AG04449 (cell line): ENCODE measurements around the gene CDCA4.
"Not testable (repeated sequence)": the region's sequence is repeated elsewhere in the genome, so short reads cannot be mapped to it uniquely, and the experiment has no call there.

Experiments
- CTCF ChIA-PET: fragments of 350-600 bp; formaldehyde crosslinking; extraction: SDS; loops from one replicate; lab custom pipeline; 2021; ENCODE audit warnings: antibody characterized with exemption; lab: Yijun Ruan, JAX
- POLR2A ChIA-PET: fragments of 400-600, 350-600 bp; formaldehyde crosslinking; extraction: SDS; loops from one replicate; lab custom pipeline; 2020; ENCODE audit warnings: antibody characterized with exemption, inconsistent platforms; lab: Yijun Ruan, JAX
- DNase-seq: peaks from one replicate; pipeline ENCODE4 v3.0.0-alpha.2; 2010; ENCODE audit warnings: low read depth, low spot score
- H3K4me3 ChIP-seq: 2 replicates; pipeline ENCODE4 v1.5.1; 2011; ENCODE audit warnings: low read depth, mild to moderate bottlenecking, control low read depth, low read length
- CTCF ChIP-seq: IDR thresholded peaks from one replicate; pipeline ENCODE4 v1.5.1; 2011; ENCODE audit warnings: mild to moderate bottlenecking, moderate library complexity, low read length, control low read depth, inconsistent platforms; ENCODE audit not compliant: insufficient read depth; ENCODE audit errors: missing control alignments

The CDCA4 gene

GRCh38 chr14:105067140-105067968, 46.5 kb upstream of the CDCA4 start:
- no peak for DNase-seq
- ChIA-PET CTCF (interaction anchor here (1.2 to 1.9 kb wide), 5 partner anchors 10 to 93 kb away, joined by 3 to 6 read pairs (median 4); no protein-coding TSS in a partner anchor), POLR2A (interaction anchor here (1.0 kb wide), 1 partner anchor 19 kb away, joined by 3 read pairs; no protein-coding TSS in a partner anchor)
- no peak overlapping the region for H3K4me3 ChIP-seq
- TF ChIP-seq CTCF = no peak

- no peak overlapping the region for H3K4me3 ChIP-seq
- ChIA-PET CTCF (interaction anchor here (1.2 to 2.2 kb wide), 5 partner anchors 9 to 92 kb away, joined by 3 to 8 read pairs (median 6); no protein-coding TSS in a partner anchor), POLR2A (interaction anchor here (1.0 kb wide), 1 partner anchor 20 kb away, joined by 3 read pairs; no protein-coding TSS in a partner anchor)
- no peak for DNase-seq
- no peak for TF ChIP-seq CTCF
Measured at GRCh38 chr14:105066240-105067071, 45.6 kb upstream of the CDCA4 start.

- ChIA-PET POLR2A (no interaction called here), CTCF (interaction anchor here (0.9 to 2.2 kb wide), 2 partner anchors 20 to 25 kb away, joined by 3 to 8 read pairs; no protein-coding TSS in a partner anchor)
- DNase-seq = no peak
- TF ChIP-seq CTCF = no peak
- no peak within 1 kb of the TSS for H3K4me3 ChIP-seq
Measured at GRCh38 chr14:105065280-105066228, 44.7 kb upstream of the CDCA4 start, which contains the start of gene GPR132. Gene GPR132, minus strand, starts transcription at chr14:105065430. Its CDS starts 10,010 bp downstream, at chr14:105055420.

- no peak overlapping the region for H3K4me3 ChIP-seq
- TF ChIP-seq CTCF = no peak
- no peak for DNase-seq
- ChIA-PET POLR2A (no interaction called here), CTCF (interaction anchor here (0.9 to 2.2 kb wide), 3 partner anchors 19 to 26 kb away, joined by 3 to 8 read pairs (median 7); no protein-coding TSS in a partner anchor)
Measured at GRCh38 chr14:105064721-105065143, 43.8 kb upstream of the CDCA4 start.

- ChIA-PET POLR2A (no interaction called here), CTCF (interaction anchor here (0.8 to 2.3 kb wide), 4 partner anchors 18 to 168 kb away, joined by 3 to 7 read pairs (median 4); no protein-coding TSS in a partner anchor)
- TF ChIP-seq CTCF = no peak
- no peak overlapping the region for H3K4me3 ChIP-seq
- DNase-seq = no peak
Measured at GRCh38 chr14:105064001-105064400, 43.1 kb upstream of the CDCA4 start.

- CTCF ChIA-PET = interaction anchor here (0.8 to 2.3 kb wide), 5 partner anchors 18 to 167 kb away, joined by 3 to 7 read pairs (median 3); no protein-coding TSS in a partner anchor
- POLR2A ChIA-PET, DNase-seq, H3K4me3 ChIP-seq: not testable (repeated sequence)
Measured at GRCh38 chr14:105063506-105063905, 42.6 kb upstream of the CDCA4 start.
